C4-2B (cell line): ENCODE results near the gene CORO1C.

Source experiments
- CTCF ChIP-seq: fragments of 450-650 bp; conservative IDR thresholded peaks from 2 replicates; pipeline ENCODE4 v1.5.1; 2017; ENCODE audit warnings: mild to moderate bottlenecking
- ZFX ChIP-seq: fragments of 450-650 bp; IDR thresholded peaks from 2 replicates; pipeline ENCODE4 v1.6.1; 2017

- TF ChIP-seq CTCF (no peak), ZFX (no peak)
Observed at GRCh38 chr12:108637222-108637971, 93.9 kb downstream of the CORO1C start.
